PC-3 (cell line): ENCODE data around the gene METTL9. TPM values are rescaled to one million over a fixed set of nuclear protein-coding genes. Genes with fewer than 3 reads are reported as not detected.
"Not testable (repeated sequence)": the region's sequence is repeated elsewhere in the genome, so short reads cannot be mapped to it uniquely, and the experiment has no call there.

Experiments used
- ATAC-seq: fragments of 200-7000 bp; cut with Tn5 transposase; 2 replicates; pipeline ENCODE4 v1.9.1; 2020; ENCODE audit warnings: mild to moderate bottlenecking, moderate library complexity
- BruUV-seq: library from RNA; stranded (reverse); fragments of 400-500 nt; replicated peaks from 2 replicates; lab custom pipeline; 2021; lab: Mats Ljungman, UMichigan
- CTCF ChIA-PET: fragments of 300-600 bp; sonication (Branson Sonifier 250); formaldehyde crosslinking; loops from one replicate; lab custom pipeline; 2022; ENCODE audit warnings: antibody characterized with exemption; lab: Charles Lee
- POLR2A ChIA-PET: fragments of 300-600 bp; sonication (Branson Sonifier 250); formaldehyde crosslinking; loops from one replicate; lab custom pipeline; 2022; ENCODE audit warnings: antibody characterized with exemption; ENCODE audit not compliant: unreplicated experiment; lab: Charles Lee
- DNase-seq: peaks from one replicate; pipeline ENCODE4 v3.0.0-alpha.2; 2015
- H2AFZ ChIP-seq: fragments of 300-600 bp; sonication (generic); 2 replicates; pipeline ENCODE4 v1.6.0; 2016; ENCODE audit warnings: antibody characterized with exemption, low read length
- H3F3A ChIP-seq: fragments of 300-600 bp; sonication (generic); one replicate; pipeline ENCODE4 v1.6.0; 2017; ENCODE audit warnings: antibody characterized with exemption, low read length, control low read depth, mild to moderate bottlenecking; ENCODE audit not compliant: unreplicated experiment
- H3K27ac ChIP-seq: fragments of 300-600 bp; sonication (generic); 2 replicates; pipeline ENCODE4 v1.5.1; 2016; ENCODE audit warnings: mild to moderate bottlenecking, low read length
- H3K27me3 ChIP-seq: fragments of 300-600 bp; sonication (generic); 2 replicates; pipeline ENCODE4 v1.6.1; 2016; ENCODE audit warnings: low read length, mixed read lengths
- H3K36me3 ChIP-seq: fragments of 300-600 bp; sonication (generic); 2 replicates; pipeline ENCODE4 v1.6.1; 2016; ENCODE audit warnings: low read depth, mixed run types, low read length, mixed read lengths
- H3K4me1 ChIP-seq: fragments of 300-600 bp; sonication (generic); 2 replicates; pipeline ENCODE4 v1.5.1; 2016; ENCODE audit warnings: low read length; ENCODE audit not compliant: insufficient read depth
- H3K4me2 ChIP-seq: fragments of 300-600 bp; sonication (generic); 2 replicates; pipeline ENCODE4 v1.6.0; 2016; ENCODE audit warnings: low read length
- H3K4me3 ChIP-seq: fragments of 300-600 bp; sonication (generic); 2 replicates; pipeline ENCODE4 v1.5.1; 2016; ENCODE audit warnings: mild to moderate bottlenecking, low read length, mixed read lengths
- H3K79me2 ChIP-seq: fragments of 300-600 bp; sonication (generic); 2 replicates; pipeline ENCODE4 v1.6.1; 2017; ENCODE audit warnings: low read length, mixed read lengths
- H3K9ac ChIP-seq: fragments of 300-600 bp; sonication (generic); 2 replicates; pipeline ENCODE4 v1.6.0; 2016; ENCODE audit warnings: mild to moderate bottlenecking, low read length
- H3K9me2 ChIP-seq: fragments of 300-600 bp; sonication (generic); replicated peaks from 2 replicates; pipeline ENCODE4 v1.6.1; 2016; ENCODE audit warnings: mixed run types, low read length, mixed read lengths
- H3K9me3 ChIP-seq: fragments of 300-600 bp; sonication (generic); 2 replicates; pipeline ENCODE4 v1.6.1; 2016; ENCODE audit warnings: low read length, mixed read lengths
- H4K20me1 ChIP-seq: fragments of 300-600 bp; sonication (generic); 2 replicates; pipeline ENCODE4 v1.6.1; 2016; ENCODE audit warnings: low read length, mixed read lengths
- EZH2 ChIP-seq: fragments of 300-600 bp; sonication (generic); IDR thresholded peaks from one replicate; pipeline ENCODE4 v1.6.1; 2017; ENCODE audit warnings: antibody characterized with exemption, mild to moderate bottlenecking, low read length; ENCODE audit not compliant: unreplicated experiment
- EZH2phosphoT487 ChIP-seq: fragments of 300-600 bp; sonication (generic); IDR thresholded peaks from 2 replicates; pipeline ENCODE4 v1.6.1; 2018; ENCODE audit warnings: mild to moderate bottlenecking, antibody characterized with exemption, low read length, borderline replicate concordance
- intact Hi-C: fragments of 100-400 bp; cut with micrococcal nuclease; formaldehyde crosslinking; loops from 2 replicates; pipeline ENCODE4 v1.9.0; 2023
- total RNA-seq: library from RNA; depleted of rRNA; stranded (reverse); fragments of >200 nt; gene quantifications from 2 replicates; pipeline ENCODE4 v1.2.3, GENCODE V29; 2014
- TF ChIP-seq, protein P1 (sequence below): fragments of 300-600 bp; sonication (generic); conservative IDR thresholded peaks from 2 replicates; pipeline ENCODE4 v1.5.1; 2017; ENCODE audit warnings: antibody characterized with exemption, low read depth, mild to moderate bottlenecking, low read length

The METTL9 gene
- total RNA-seq, 1 experiment from 2014 or later: 133 TPM

DNA sequence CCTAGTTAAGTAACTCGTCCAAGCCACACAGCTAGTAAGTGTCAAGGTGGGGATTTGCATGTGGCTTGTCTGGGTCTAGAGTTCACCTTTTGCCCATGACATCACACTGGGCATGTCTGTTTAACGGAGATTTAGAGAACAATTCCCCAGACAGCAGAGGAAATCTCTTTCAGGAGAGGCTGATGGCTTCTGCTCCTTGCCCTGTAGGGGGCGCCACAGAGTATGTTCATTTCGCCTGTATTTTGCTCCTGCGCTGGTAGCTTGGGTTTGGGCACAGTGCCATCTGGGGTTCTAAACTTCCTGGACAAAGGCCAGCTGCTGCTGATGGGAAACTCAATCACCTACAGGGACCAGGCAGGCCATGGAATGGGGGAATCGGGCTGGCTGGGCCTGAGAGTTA lies 84.8 kb downstream of the METTL9 start:
- no TSS peak for BruUV-seq
- H3K9me2 ChIP-seq: no peaks in the 10 kb centered on the region
- H3K4me3 ChIP-seq: no peak overlapping the region
- no peaks in the 10 kb centered on the region for H3F3A ChIP-seq
- no peaks in the 10 kb centered on the region for H3K9me3 ChIP-seq
- intact Hi-C loops: no loop called here
- no peak overlapping the region for H3K9ac ChIP-seq
- no peaks in the 10 kb centered on the region for H3K4me1 ChIP-seq
- H3K27ac ChIP-seq: no peak overlapping the region
- DNase-seq (no peak), ATAC-seq (no peak)
- no peak for TF ChIP-seq EZH2
- TF ChIP-seq, protein P1, sequence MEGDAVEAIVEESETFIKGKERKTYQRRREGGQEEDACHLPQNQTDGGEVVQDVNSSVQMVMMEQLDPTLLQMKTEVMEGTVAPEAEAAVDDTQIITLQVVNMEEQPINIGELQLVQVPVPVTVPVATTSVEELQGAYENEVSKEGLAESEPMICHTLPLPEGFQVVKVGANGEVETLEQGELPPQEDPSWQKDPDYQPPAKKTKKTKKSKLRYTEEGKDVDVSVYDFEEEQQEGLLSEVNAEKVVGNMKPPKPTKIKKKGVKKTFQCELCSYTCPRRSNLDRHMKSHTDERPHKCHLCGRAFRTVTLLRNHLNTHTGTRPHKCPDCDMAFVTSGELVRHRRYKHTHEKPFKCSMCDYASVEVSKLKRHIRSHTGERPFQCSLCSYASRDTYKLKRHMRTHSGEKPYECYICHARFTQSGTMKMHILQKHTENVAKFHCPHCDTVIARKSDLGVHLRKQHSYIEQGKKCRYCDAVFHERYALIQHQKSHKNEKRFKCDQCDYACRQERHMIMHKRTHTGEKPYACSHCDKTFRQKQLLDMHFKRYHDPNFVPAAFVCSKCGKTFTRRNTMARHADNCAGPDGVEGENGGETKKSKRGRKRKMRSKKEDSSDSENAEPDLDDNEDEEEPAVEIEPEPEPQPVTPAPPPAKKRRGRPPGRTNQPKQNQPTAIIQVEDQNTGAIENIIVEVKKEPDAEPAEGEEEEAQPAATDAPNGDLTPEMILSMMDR: peak; percentile 66
- no peak for TF ChIP-seq EZH2phosphoT487
- H2AFZ ChIP-seq: no peak overlapping the region
- H3K27me3 ChIP-seq: peaks cover 3% of the 10 kb centered on the region; the same call in 1 of the 2 replicates
- CTCF ChIA-PET: no interaction called here
- no peaks in the 10 kb centered on the region for H3K79me2 ChIP-seq
- POLR2A ChIA-PET: no interaction called here
- H3K4me2 ChIP-seq: no peak overlapping the region
- no peaks in the 10 kb centered on the region for H4K20me1 ChIP-seq
- H3K36me3 ChIP-seq: no peaks in the 10 kb centered on the region

DNA sequence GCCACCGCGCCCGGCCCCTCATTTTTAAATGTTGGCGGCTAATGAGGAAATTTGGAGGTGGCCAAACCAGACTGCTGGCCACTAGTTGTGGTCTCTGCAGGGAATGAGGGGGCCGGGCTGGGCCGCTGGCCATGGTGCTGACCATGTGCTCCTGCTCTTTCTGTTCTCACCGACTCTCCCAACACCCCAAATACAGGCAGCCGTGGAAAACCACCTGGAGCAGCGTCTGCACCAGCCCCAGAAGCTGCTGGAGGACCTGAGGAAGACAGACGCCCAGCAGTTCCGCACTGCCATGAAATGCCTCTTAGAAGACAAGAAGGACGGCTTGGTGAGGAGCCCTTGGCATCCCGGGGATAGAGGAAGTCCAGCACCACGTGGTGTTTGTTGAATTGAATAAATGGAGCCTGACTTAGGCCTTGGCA lies 85.7 kb downstream of the METTL9 start:
- no TSS peak for BruUV-seq
- TF ChIP-seq EZH2phosphoT487 (no peak), EZH2 (no peak)
- TF ChIP-seq, protein P1: no peak
- ATAC-seq (no peak), DNase-seq (no peak)
- Histone ChIP-seq H3K36me3 (no peaks in the 10 kb centered on the region), H3K4me3 (no peak overlapping the region), H3K9ac (no peak overlapping the region), H3K9me2 (no peaks in the 10 kb centered on the region), H3K9me3 (no peaks in the 10 kb centered on the region), H2AFZ (no peak overlapping the region), H3K4me2 (no peak overlapping the region), H3K27ac (no peak overlapping the region), H3K4me1 (no peaks in the 10 kb centered on the region), H3F3A (no peaks in the 10 kb centered on the region), H3K79me2 (no peaks in the 10 kb centered on the region), H3K27me3 (peaks cover 3% of the 10 kb centered on the region; the same call in 1 of the 2 replicates), H4K20me1 (no peaks in the 10 kb centered on the region)
- ChIA-PET POLR2A (no interaction called here), CTCF (no interaction called here)
- intact Hi-C loops: no loop called here

DNA sequence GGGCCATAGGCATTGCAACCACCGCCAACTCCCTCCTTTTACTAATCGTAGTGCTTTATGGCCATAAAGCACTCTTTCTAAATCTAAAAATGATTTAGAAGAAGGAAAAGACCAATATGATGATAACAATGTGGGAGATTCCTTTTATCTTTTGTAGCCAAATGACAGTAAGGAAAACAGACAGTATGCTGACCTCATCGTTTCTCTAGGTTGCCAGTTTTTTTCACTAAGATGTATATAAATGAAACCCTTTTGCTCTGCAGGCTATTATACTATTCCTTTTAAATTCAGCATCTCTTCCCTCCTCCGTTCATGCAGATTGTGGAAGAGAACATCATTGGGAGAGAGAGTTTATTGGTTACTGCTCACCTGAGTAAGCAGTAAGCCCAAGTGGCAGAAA lies 89.7 kb downstream of the METTL9 start:
- POLR2A ChIA-PET: no interaction called here
- Histone ChIP-seq H3K4me2 (no peak overlapping the region), H3K9ac (no peak overlapping the region)

DNA sequence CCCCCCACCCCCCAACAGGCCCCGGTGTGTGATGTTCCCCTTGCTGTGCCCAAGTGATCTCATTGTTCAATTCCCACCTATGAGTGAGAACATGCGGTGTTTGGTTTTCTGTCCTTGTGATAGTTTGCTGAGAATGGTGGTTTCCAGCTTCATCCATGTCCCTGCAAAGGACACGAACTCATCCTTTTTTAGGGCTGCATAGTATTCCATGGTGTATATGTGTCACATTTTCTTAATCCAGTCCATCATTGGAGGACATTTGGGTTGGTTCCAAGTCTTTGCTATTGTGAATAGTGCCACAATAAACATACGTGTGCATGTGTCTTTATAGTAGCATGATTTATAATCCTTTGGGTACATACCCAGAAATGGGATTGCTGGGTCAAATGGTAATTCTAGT lies 91.6 kb downstream of the METTL9 start:
- intact Hi-C loops, ATAC-seq, H3F3A ChIP-seq, H3K4me1 ChIP-seq, H3K36me3 ChIP-seq, H2AFZ ChIP-seq, BruUV-seq, H3K9me2 ChIP-seq, H3K4me2 ChIP-seq, H3K27ac ChIP-seq, DNase-seq, H3K9ac ChIP-seq, H4K20me1 ChIP-seq, CTCF ChIA-PET, H3K4me3 ChIP-seq, POLR2A ChIA-PET, H3K27me3 ChIP-seq, H3K9me3 ChIP-seq, H3K79me2 ChIP-seq: not testable (repeated sequence)

More for the DNA sequence above, 89.7 kb downstream of the METTL9 start:
- intact Hi-C loops: no loop called here
- no peaks in the 10 kb centered on the region for H4K20me1 ChIP-seq
- no TSS peak for BruUV-seq
- DNase-seq (no peak), ATAC-seq (no peak)
- no peaks in the 10 kb centered on the region for H3K9me3 ChIP-seq
- peaks cover 3% of the 10 kb centered on the region; the same call in 1 of the 2 replicates for H3K27me3 ChIP-seq
- H3K27ac ChIP-seq: no peak overlapping the region
- H3K79me2 ChIP-seq: no peaks in the 10 kb centered on the region
- TF ChIP-seq EZH2phosphoT487 (no peak), EZH2 (no peak)
- TF ChIP-seq, protein P1: no peak
- no peak overlapping the region for H3K4me3 ChIP-seq
- H2AFZ ChIP-seq: no peak overlapping the region
- no peaks in the 10 kb centered on the region for H3K4me1 ChIP-seq
- CTCF ChIA-PET: no interaction called here
- H3K9me2 ChIP-seq: no peaks in the 10 kb centered on the region
- no peaks in the 10 kb centered on the region for H3K36me3 ChIP-seq
- no peaks in the 10 kb centered on the region for H3F3A ChIP-seq
